IPS-20b (cell line): ENCODE measurements around the gene CLDN5.

Source experiments
- H3K27ac ChIP-seq: one replicate; pipeline ENCODE4 v1.5.1; 2013; ENCODE audit warnings: low read length
- H3K27me3 ChIP-seq: 2 replicates; pipeline ENCODE4 v1.6.1; 2013; ENCODE audit warnings: mild to moderate bottlenecking, low read length, inconsistent platforms; ENCODE audit not compliant: insufficient read depth
- H3K36me3 ChIP-seq: 2 replicates; pipeline ENCODE4 v1.6.1; 2013; ENCODE audit warnings: low read depth, mild to moderate bottlenecking, inconsistent platforms, low read length, moderate library complexity; ENCODE audit not compliant: insufficient read depth
- H3K4me1 ChIP-seq: 2 replicates; pipeline ENCODE4 v1.6.1; 2013; ENCODE audit warnings: mild to moderate bottlenecking, control low read depth, inconsistent platforms, low read length, moderate library complexity; ENCODE audit not compliant: insufficient read depth
- H3K4me3 ChIP-seq: 2 replicates; pipeline ENCODE4 v1.5.1; 2013; ENCODE audit warnings: mild to moderate bottlenecking, low read length, inconsistent platforms
- H3K9ac ChIP-seq: 2 replicates; pipeline ENCODE4 v1.6.1; 2013; ENCODE audit warnings: low read depth, mild to moderate bottlenecking, inconsistent platforms, low read length, moderate library complexity
- H3K9me3 ChIP-seq: 2 replicates; pipeline ENCODE4 v1.6.1; 2013; ENCODE audit warnings: mild to moderate bottlenecking, low read depth, low read length, inconsistent platforms; ENCODE audit not compliant: insufficient read depth

Gene CLDN5

DNA sequence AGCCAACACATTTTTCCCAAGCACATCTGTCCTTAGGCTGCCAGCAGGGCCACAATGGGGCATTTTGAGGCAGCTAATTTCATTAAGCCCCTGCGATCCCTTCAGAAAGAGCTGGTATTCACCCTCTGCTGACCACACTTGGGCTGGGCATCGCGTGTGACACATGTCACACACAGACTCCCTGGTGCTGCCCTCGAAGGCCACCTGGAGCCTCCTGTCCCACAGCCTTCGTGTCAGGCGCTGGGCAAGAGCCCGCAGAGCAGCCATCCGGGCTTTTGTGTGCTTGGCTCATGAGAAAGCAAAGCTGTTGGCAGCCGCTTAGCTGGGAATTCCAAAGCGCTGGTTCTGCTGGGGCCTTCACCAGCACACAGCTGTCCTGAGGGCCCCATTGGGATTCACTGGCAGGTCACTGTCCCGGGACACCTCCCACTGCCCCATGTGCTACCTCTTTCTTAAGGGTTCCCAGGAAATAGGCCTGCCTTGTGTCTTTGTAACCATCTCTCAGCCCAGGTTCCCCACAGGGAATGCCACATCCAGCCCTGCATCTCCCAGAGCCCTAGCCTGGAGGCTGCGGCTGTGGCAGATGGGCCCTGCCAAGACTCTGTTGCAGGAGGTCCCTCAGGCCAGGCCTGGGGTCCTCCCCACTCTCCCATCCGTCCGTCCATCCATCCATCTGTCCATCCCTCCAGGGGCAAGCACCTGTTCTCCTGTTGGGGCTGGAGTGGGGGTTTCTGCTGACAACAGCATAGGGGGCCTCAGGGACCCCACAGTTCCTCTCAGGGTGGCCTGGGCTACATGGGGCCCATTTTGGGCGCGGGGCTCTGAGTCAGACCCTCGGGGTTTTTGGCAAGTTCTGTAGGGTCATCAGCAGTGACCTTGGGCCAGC lies 4.9 kb downstream of the CLDN5 start:
- no peak overlapping the region for H3K9ac ChIP-seq
- peaks cover 28% of the 10 kb centered on the region for H3K27me3 ChIP-seq
- no peaks in the 10 kb centered on the region for H3K4me1 ChIP-seq
- H3K4me3 ChIP-seq: no peak overlapping the region
- H3K9me3 ChIP-seq: no peaks in the 10 kb centered on the region
- peaks cover 33% of the 10 kb centered on the region for H3K36me3 ChIP-seq
- H3K27ac ChIP-seq: no peak overlapping the region

GRCh38 chr22:19518635-19519034 lies 5.6 kb downstream of the CLDN5 start:
- Histone ChIP-seq H3K9me3 (no peaks in the 10 kb centered on the region), H3K27ac (no peak overlapping the region), H3K27me3 (peaks cover 22% of the 10 kb centered on the region), H3K4me3 (no peak overlapping the region), H3K9ac (no peak overlapping the region), H3K4me1 (no peaks in the 10 kb centered on the region), H3K36me3 (peaks cover 40% of the 10 kb centered on the region)

GRCh38 chr22:19517919-19518611 lies 6.1 kb downstream of the CLDN5 start:
- no peaks in the 10 kb centered on the region for H3K4me1 ChIP-seq
- no peak overlapping the region for H3K9ac ChIP-seq
- no peaks in the 10 kb centered on the region for H3K9me3 ChIP-seq
- no peak overlapping the region for H3K4me3 ChIP-seq
- peaks cover 16% of the 10 kb centered on the region for H3K27me3 ChIP-seq
- H3K36me3 ChIP-seq: peaks cover 46% of the 10 kb centered on the region
- no peak overlapping the region for H3K27ac ChIP-seq

DNA sequence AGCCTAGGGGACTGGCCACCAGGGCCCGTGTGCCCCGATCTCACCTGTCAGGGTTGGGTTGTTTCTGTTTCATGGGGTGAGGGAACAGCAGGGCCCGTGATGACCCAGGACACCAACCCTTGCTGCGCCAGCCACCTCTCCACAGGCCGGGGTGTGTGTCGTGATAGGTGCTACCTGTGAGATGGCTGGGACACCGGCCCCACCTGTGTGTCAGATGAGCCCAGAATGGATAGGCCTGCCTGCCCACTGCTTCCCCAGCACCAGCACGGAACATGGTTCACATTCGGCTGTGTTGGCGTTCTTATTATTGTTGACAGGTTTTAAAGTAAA lies 7.1 kb downstream of the CLDN5 start:
- H3K27me3 ChIP-seq: peaks cover 7% of the 10 kb centered on the region
- no peak overlapping the region for H3K27ac ChIP-seq
- peaks cover 48% of the 10 kb centered on the region for H3K36me3 ChIP-seq
- H3K4me3 ChIP-seq: no peak overlapping the region
- no peaks in the 10 kb centered on the region for H3K4me1 ChIP-seq
- no peak overlapping the region for H3K9ac ChIP-seq
- H3K9me3 ChIP-seq: no peaks in the 10 kb centered on the region

DNA sequence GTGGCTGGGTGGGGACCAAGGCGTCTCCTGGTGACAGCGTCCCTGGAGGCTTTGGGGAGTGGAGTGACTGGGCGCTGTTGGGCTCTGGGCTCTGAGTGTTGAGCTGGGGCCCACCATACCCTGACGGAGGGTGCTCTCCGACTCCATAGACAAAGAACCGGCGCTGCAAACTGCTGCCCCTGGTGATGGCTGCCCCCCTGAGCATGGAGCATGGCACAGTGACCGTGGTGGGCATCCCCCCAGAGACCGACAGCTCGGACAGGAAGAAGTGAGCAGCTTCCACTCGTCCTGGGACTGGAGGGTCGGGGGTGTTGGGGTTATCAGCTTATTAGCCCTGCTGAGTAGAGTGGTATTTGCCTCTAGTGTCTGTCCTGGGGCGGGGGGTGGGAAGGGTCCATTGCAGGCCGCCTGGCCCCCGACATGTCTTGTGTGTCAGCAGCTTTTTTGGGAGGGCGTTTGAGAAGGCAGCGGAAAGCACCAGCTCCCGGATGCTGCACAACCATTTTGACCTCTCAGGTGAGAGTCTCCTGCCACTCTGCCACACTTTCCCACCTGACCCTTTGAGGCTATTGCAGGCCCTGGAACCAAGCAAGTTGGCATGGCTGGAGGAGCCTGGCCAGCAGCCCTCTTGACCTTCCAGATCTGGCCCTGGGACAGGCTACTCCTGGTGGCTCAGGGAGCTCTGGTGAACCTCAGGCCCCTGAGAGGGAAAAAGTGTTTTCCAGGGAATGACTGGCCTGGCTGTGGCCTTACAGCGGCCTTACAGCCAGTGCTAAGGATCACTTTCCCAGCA lies 7.6 kb downstream of the CLDN5 start:
- H3K36me3 ChIP-seq: peaks cover 49% of the 10 kb centered on the region
- no peaks in the 10 kb centered on the region for H3K9me3 ChIP-seq
- no peak overlapping the region for H3K27ac ChIP-seq
- H3K27me3 ChIP-seq: peaks cover 1% of the 10 kb centered on the region
- H3K4me1 ChIP-seq: no peaks in the 10 kb centered on the region
- H3K9ac ChIP-seq: no peak overlapping the region
- no peak overlapping the region for H3K4me3 ChIP-seq

GRCh38 chr22:19515654-19516377 lies 8.4 kb downstream of the CLDN5 start:
- Histone ChIP-seq H3K27me3 (no peaks in the 10 kb centered on the region), H3K9me3 (no peaks in the 10 kb centered on the region), H3K4me3 (no peak overlapping the region), H3K9ac (no peak overlapping the region), H3K4me1 (no peaks in the 10 kb centered on the region), H3K36me3 (peaks cover 56% of the 10 kb centered on the region), H3K27ac (no peak overlapping the region)

GRCh38 chr22:19514831-19515565 lies 9.2 kb downstream of the CLDN5 start:
- Histone ChIP-seq H3K9ac (no peak overlapping the region), H3K4me1 (no peaks in the 10 kb centered on the region), H3K4me3 (no peak overlapping the region), H3K9me3 (no peaks in the 10 kb centered on the region), H3K27ac (no peak overlapping the region), H3K36me3 (peaks cover 60% of the 10 kb centered on the region), H3K27me3 (no peaks in the 10 kb centered on the region)

- H3K27ac ChIP-seq: no peak overlapping the region
- H3K4me1 ChIP-seq: no peaks in the 10 kb centered on the region
- H3K9me3 ChIP-seq: no peaks in the 10 kb centered on the region
- H3K27me3 ChIP-seq: no peaks in the 10 kb centered on the region
- no peak overlapping the region for H3K4me3 ChIP-seq
- peaks cover 70% of the 10 kb centered on the region for H3K36me3 ChIP-seq
- H3K9ac ChIP-seq: no peak overlapping the region
Observed at GRCh38 chr22:19513823-19514222, 10.4 kb downstream of the CLDN5 start.

DNA sequence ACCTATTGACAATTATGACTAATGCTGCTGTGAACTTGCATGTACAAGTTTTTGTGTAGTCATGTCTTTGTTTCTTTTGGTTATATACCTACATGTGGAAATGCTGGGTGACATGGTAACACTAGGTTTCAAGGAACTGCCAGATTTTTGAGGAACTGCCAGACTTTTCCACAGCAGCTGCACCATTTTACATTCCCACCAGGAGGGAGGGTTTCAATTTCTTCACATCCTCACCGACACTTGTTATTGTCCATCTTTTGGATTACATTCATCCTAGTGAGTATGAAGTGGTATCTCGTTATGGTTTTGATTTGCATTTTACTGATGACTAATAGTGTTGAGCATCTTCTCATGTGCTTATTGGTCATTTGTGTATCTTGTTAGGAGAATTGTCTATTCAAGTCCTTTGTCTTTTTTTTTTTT lies 13.3 kb downstream of the CLDN5 start:
- H3K9me3 ChIP-seq: no peaks in the 10 kb centered on the region
- no peaks in the 10 kb centered on the region for H3K4me1 ChIP-seq
- no peak overlapping the region for H3K9ac ChIP-seq
- no peaks in the 10 kb centered on the region for H3K27me3 ChIP-seq
- no peak overlapping the region for H3K4me3 ChIP-seq
- peaks cover 78% of the 10 kb centered on the region for H3K36me3 ChIP-seq
- no peak overlapping the region for H3K27ac ChIP-seq

GRCh38 chr22:19509923-19510322 lies 14.3 kb downstream of the CLDN5 start:
- Histone ChIP-seq H3K27me3 (no peaks in the 10 kb centered on the region), H3K27ac (no peak overlapping the region), H3K4me1 (no peaks in the 10 kb centered on the region), H3K36me3 (peaks cover 78% of the 10 kb centered on the region), H3K4me3 (no peak overlapping the region), H3K9ac (no peak overlapping the region), H3K9me3 (no peaks in the 10 kb centered on the region)

GRCh38 chr22:19509191-19509590 lies 15.0 kb downstream of the CLDN5 start:
- H3K27ac ChIP-seq: no peak overlapping the region
- no peak overlapping the region for H3K9ac ChIP-seq
- no peaks in the 10 kb centered on the region for H3K4me1 ChIP-seq
- H3K36me3 ChIP-seq: peaks cover 71% of the 10 kb centered on the region
- no peak overlapping the region for H3K4me3 ChIP-seq
- no peaks in the 10 kb centered on the region for H3K27me3 ChIP-seq
- no peaks in the 10 kb centered on the region for H3K9me3 ChIP-seq
